Testis (tissue), 2 donors: ENCODE results near the gene CDC27.

Source experiments
- POLR2A ChIP-seq: fragments of 450-650 bp; IDR thresholded peaks from one replicate; pipeline ENCODE4 v1.6.1; 2017; ENCODE audit warnings: antibody characterized with exemption, mild to moderate bottlenecking, moderate library complexity
- TF ChIP-seq, protein P1 (sequence below), 3 experiments: fragments of 450-650 bp in 2 of 3; fragments of 200-600 bp in 1 of 3; sonication (generic) in 1 of 3; IDR thresholded peaks; one replicate each; pipeline ENCODE4 v1.5.1; 2016 to 2019; ENCODE audit warnings: antibody characterized with exemption in 3 of 3, mild to moderate bottlenecking in 2 of 3, moderate library complexity in 1 of 3

DNA sequence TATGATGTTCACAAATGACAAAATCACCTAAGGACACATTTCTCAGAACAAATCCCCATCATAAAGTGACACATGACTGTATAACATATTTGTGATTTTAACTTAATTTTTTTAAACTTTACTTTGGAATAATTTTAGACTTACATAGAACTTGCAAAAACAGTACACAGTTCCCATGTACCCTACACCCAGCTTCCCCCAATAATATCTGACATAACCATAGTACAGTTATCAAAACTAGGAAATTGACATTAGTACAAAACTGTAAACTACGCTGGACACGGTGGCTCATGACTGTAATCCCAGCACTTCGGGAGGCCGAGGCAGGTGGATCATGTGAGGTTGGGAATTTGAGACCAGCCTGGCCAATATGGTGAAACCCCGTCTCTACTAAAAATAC is 24.8 kb downstream of the CDC27 start:
- no peak for TF ChIP-seq POLR2A
- TF ChIP-seq, protein P1, sequence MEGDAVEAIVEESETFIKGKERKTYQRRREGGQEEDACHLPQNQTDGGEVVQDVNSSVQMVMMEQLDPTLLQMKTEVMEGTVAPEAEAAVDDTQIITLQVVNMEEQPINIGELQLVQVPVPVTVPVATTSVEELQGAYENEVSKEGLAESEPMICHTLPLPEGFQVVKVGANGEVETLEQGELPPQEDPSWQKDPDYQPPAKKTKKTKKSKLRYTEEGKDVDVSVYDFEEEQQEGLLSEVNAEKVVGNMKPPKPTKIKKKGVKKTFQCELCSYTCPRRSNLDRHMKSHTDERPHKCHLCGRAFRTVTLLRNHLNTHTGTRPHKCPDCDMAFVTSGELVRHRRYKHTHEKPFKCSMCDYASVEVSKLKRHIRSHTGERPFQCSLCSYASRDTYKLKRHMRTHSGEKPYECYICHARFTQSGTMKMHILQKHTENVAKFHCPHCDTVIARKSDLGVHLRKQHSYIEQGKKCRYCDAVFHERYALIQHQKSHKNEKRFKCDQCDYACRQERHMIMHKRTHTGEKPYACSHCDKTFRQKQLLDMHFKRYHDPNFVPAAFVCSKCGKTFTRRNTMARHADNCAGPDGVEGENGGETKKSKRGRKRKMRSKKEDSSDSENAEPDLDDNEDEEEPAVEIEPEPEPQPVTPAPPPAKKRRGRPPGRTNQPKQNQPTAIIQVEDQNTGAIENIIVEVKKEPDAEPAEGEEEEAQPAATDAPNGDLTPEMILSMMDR (IDR thresholded peaks at IDR 0.05), result no peak
